Large intestine (tissue), 3 donors: Measurements from ENCODE around the gene ABCA4. TPM values are rescaled to one million over a fixed set of nuclear protein-coding genes. Genes with fewer than 3 reads are reported as not detected.

Source experiments
- DNase-seq, 2 donors: peaks; one replicate each; pipeline versions ENCODE4 v3.0.0 to v3.0.0-alpha.2; 2013
- H3K27ac ChIP-seq: one replicate; pipeline ENCODE4 v1.5.1; 2013; ENCODE audit warnings: low read length
- H3K27me3 ChIP-seq: 2 replicates; pipeline ENCODE4 v1.6.1; 2013; ENCODE audit warnings: low read length; ENCODE audit not compliant: control insufficient read depth, insufficient read depth
- H3K36me3 ChIP-seq: 2 replicates; pipeline ENCODE4 v1.6.1; 2013; ENCODE audit warnings: low read length; ENCODE audit not compliant: control insufficient read depth, insufficient read depth
- H3K4me1 ChIP-seq: one replicate; pipeline ENCODE4 v1.6.1; 2013; ENCODE audit warnings: low read length; ENCODE audit not compliant: control insufficient read depth, insufficient read depth
- H3K4me3 ChIP-seq: one replicate; pipeline ENCODE4 v1.5.1; 2013; ENCODE audit warnings: low read length
- H3K9me3 ChIP-seq: one replicate; pipeline ENCODE4 v1.6.1; 2013; ENCODE audit warnings: mild to moderate bottlenecking, low read depth, low read length, moderate library complexity; ENCODE audit not compliant: control insufficient read depth
- WGBS: methylation state at CpG from one replicate; pipeline ENCODE4 v1.1.5; 2013; ENCODE audit warnings: low lambda C conversion rate; ENCODE audit not compliant: insufficient coverage; 5-methylcytosine and 5-hydroxymethylcytosine counted together
- polyA plus RNA-seq: library from polyadenylated mRNA; unstranded; fragments of 120-200 nt; gene quantifications from one replicate; pipeline ENCODE4 v1.2.1, GENCODE V29; 2013

ABCA4 gene
- polyA plus RNA-seq, 1 donor: 5.3 TPM

DNA sequence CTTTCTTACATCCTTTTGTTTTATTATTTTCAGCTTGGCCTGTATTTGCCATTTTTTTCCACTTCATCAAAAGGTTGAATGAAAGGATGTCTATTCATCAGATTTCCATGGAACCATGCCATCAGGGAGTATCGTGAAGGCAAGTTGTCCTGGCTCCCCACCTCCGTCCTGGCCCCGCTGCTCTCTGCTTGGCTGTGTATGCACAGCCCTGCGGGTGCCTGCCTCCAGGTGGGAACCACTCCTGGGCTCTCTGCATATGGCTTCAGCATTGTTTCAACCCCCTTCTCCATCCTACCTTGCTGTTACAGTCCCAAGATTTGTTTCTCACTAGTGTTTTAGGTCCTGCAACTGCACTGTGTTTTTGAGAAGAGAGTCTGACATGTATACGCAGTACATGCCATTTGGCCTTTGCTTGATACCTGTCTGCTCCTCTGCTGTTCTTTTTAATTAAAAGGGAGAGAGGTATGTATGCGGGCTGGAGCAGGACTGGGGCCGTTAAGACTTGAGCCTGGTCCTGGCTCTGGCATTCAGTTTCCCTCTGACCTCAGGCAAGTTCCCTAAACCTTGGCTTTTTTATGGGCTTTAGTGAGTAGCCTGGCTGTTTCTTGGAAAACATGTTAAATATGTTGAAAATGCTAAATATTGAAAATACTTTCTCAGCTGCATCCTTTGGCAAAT is 141.8 kb downstream of the ABCA4 start:
- no CpG with 5 or more reads among the region's 7 CpGs for WGBS
- Histone ChIP-seq H3K4me1 (peaks cover 20% of the 10 kb centered on the region), H3K9me3 (peaks cover 4% of the 10 kb centered on the region), H3K4me3 (no peak overlapping the region), H3K27me3 (no peaks in the 10 kb centered on the region), H3K36me3 (no peaks in the 10 kb centered on the region), H3K27ac (peak overlapping the region; percentile 17)
- DNase-seq: no peak

DNA sequence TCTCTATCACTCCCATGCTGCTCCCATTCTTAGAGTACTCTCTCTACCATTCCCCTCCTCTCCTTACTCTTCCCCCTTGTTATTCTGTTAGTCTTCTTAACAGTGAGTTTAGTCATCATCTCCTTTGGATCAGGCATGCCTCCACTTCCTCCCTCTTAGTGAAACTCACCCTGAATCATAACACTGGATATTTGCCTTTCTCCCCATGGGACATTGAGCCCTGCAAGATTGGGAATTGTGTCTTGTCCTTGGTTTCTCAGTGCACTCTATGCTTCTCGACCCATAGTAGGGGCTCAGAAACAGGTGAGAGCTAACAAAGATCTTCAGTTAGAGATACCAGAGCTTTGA is 143.4 kb downstream of the ABCA4 start:
- no peak overlapping the region for H3K4me3 ChIP-seq
- H3K27me3 ChIP-seq: no peaks in the 10 kb centered on the region
- H3K9me3 ChIP-seq: peaks cover 4% of the 10 kb centered on the region
- no peak for DNase-seq
- H3K36me3 ChIP-seq: no peaks in the 10 kb centered on the region
- no CpG with 5 or more reads among the region's 1 CpG for WGBS
- peaks cover 20% of the 10 kb centered on the region for H3K4me1 ChIP-seq
- H3K27ac ChIP-seq: no peak overlapping the region

DNA sequence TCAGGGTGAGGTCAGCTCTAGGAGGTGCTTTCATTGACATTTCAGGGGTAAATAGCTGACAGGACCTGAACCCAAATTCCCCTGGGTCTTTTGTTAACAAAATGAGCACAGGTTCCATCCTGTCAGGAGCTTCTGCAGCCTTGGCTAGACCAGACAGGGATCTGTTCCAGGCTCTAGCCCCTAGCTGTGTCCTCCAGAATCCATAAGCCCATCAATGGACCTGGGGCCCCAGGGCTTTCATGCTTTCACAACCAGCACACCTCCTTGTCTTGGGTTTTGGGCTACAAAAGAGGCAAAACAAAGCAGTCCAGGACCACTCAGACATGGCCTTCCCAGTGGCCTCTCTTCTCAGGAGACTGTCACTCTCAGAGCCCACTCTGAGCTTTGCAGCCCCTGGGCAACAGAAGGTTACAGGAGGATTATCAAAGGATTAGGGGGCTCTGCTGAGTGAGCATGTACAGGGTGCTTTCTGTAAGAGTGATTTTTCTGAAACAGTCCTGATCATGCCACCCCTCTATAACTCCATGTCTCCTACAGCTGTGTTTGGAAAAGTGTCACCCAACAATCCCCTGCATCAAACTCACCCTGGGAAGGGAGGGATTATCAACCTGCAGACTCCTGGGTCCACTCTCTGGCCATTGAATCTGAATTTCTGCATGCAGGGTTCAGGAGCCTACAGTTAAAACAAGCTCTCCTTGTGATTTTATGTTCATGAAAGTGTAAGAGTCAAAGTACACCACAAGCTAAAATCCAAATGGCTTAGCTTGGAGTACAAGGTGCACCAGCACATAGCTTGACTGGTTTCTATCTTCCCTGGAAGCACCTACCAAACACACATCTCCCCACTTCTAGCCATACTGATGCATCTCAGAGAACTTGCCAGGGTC is 144.0 kb downstream of the ABCA4 start:
- peaks cover 4% of the 10 kb centered on the region for H3K9me3 ChIP-seq
- H3K27ac ChIP-seq: peak overlapping the region; percentile 20
- no peak overlapping the region for H3K4me3 ChIP-seq
- peaks cover 20% of the 10 kb centered on the region for H3K4me1 ChIP-seq
- no peaks in the 10 kb centered on the region for H3K36me3 ChIP-seq
- H3K27me3 ChIP-seq: no peaks in the 10 kb centered on the region
- peak in 1 of 2 donors; percentile 56 for DNase-seq

DNA sequence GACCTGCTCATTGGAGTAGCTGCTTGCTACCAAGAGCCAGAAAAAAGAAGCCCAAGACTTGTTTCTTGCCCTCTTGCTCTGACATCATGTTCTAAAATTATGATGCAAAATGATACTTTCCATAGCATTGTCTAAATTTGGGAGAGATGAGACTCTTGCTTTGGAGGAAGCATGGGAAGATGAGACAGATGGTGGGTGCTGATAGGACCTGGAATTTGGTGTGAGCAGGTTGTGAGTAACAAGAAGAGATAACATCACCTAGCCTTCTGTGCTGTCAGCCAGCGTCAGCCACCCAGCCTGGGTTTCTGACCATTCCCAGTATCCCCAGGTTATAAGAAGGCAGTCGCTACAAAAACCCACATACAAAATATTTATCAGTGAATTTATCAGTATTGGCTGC is 144.7 kb downstream of the ABCA4 start:
- Histone ChIP-seq H3K27ac (no peak overlapping the region), H3K4me1 (peaks cover 20% of the 10 kb centered on the region), H3K9me3 (peaks cover 4% of the 10 kb centered on the region), H3K4me3 (no peak overlapping the region), H3K36me3 (no peaks in the 10 kb centered on the region), H3K27me3 (no peaks in the 10 kb centered on the region)
- no peak for DNase-seq
- no CpG with 5 or more reads among the region's 2 CpGs for WGBS

GRCh38 chr1:93972341-93972740 is 148.6 kb downstream of the ABCA4 start:
- WGBS: no CpG with 5 or more reads among the region's 2 CpGs
- no peaks in the 10 kb centered on the region for H3K36me3 ChIP-seq

DNA sequence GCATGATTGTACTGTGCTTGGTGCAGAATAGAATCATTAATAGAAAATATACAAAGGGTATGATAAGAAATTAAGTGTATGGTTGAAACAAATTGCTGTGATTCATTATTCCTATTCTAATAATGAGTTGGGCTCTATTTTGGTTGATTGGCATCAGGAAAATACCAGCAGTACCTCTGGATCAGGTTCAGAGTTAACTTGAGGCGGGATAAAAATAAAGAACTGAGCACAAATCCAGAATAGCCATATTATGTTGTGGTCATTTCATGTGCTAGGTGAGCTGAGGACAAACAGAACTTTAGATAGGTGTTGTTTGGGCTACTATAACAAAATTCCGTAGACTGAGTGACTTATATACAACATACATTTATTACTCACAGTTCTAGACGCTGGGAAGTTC is 151.1 kb downstream of the ABCA4 start:
- no peaks in the 10 kb centered on the region for H3K36me3 ChIP-seq
- no peak for DNase-seq
- no peak overlapping the region for H3K4me3 ChIP-seq
- H3K4me1 ChIP-seq: no peaks in the 10 kb centered on the region
- no CpG with 5 or more reads among the region's 3 CpGs for WGBS
- no peaks in the 10 kb centered on the region for H3K27me3 ChIP-seq
- no peaks in the 10 kb centered on the region for H3K9me3 ChIP-seq
- no peak overlapping the region for H3K27ac ChIP-seq

More at GRCh38 chr1:93972341-93972740, 148.6 kb downstream of the ABCA4 start:
- H3K4me3 ChIP-seq: no peak overlapping the region
- H3K27me3 ChIP-seq: no peaks in the 10 kb centered on the region
- no peaks in the 10 kb centered on the region for H3K9me3 ChIP-seq
- no peak for DNase-seq
- H3K27ac ChIP-seq: no peak overlapping the region
- peaks cover 8% of the 10 kb centered on the region for H3K4me1 ChIP-seq

DNA sequence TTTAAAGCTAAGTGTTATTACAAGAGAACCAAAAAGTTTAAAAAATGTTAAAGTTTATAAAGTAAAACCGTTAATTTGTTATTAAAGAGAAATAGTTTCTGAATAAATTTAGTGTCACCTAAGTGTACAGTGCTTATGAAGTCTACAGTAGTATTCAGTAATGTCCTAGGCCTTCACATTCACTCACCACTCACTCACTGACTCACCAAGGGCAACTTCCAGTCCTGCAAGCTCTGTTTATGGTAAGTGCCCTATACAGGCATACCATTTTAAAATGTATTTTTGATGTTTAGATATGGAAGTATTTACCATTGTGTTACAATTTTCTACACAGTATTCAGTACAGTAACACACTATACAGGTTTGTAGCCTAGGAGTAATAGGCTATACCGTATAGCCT is 151.6 kb downstream of the ABCA4 start:
- WGBS: 91% methylated on average over 1 of the region's 2 CpGs
- DNase-seq: no peak
- H3K4me3 ChIP-seq: no peak overlapping the region
- no peaks in the 10 kb centered on the region for H3K9me3 ChIP-seq
- H3K27me3 ChIP-seq: no peaks in the 10 kb centered on the region
- no peak overlapping the region for H3K27ac ChIP-seq
- no peaks in the 10 kb centered on the region for H3K36me3 ChIP-seq
- H3K4me1 ChIP-seq: no peaks in the 10 kb centered on the region

- no peaks in the 10 kb centered on the region for H3K27me3 ChIP-seq
- no peaks in the 10 kb centered on the region for H3K9me3 ChIP-seq
- H3K27ac ChIP-seq: no peak overlapping the region
- DNase-seq: no peak
- no peaks in the 10 kb centered on the region for H3K36me3 ChIP-seq
- WGBS: no CpG with 5 or more reads among the region's 3 CpGs
- H3K4me1 ChIP-seq: peaks cover 6% of the 10 kb centered on the region
- H3K4me3 ChIP-seq: no peak overlapping the region
Measured at GRCh38 chr1:93967306-93967705, 153.6 kb downstream of the ABCA4 start.

- WGBS: 60% methylated on average over 1 of the region's 2 CpGs
- no peaks in the 10 kb centered on the region for H3K36me3 ChIP-seq
- H3K4me1 ChIP-seq: peaks cover 12% of the 10 kb centered on the region
- H3K4me3 ChIP-seq: no peak overlapping the region
- H3K9me3 ChIP-seq: no peaks in the 10 kb centered on the region
- H3K27me3 ChIP-seq: no peaks in the 10 kb centered on the region
- H3K27ac ChIP-seq: no peak overlapping the region
- DNase-seq: no peak
Measured at GRCh38 chr1:93965888-93966287, 155.1 kb downstream of the ABCA4 start.

DNA sequence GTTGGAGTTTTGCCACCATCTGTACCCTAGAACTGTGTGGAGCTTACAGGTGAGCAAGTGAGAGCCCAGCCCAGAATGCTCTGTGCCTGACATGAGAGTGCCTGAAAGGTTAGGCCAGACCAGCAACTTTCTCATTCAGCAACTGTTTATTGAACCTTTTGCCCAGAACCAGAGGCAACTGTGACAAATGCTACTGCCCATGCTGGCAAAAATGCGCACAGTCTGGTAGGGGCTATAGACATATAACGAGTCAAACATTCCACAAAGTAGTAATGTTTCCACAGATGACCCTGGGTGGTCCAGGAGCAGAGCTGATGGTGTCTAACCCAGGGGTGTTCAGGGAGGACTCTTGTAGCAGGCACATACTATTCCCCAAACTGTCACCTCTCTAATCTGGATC is 155.7 kb downstream of the ABCA4 start:
- peaks cover 18% of the 10 kb centered on the region for H3K4me1 ChIP-seq
- H3K9me3 ChIP-seq: no peaks in the 10 kb centered on the region
- no peaks in the 10 kb centered on the region for H3K27me3 ChIP-seq
- DNase-seq: no peak
- H3K36me3 ChIP-seq: no peaks in the 10 kb centered on the region
- H3K4me3 ChIP-seq: no peak overlapping the region
- WGBS: no CpG with 5 or more reads among the region's 2 CpGs
- no peak overlapping the region for H3K27ac ChIP-seq
